ENCODE measurements around the gene TDRD1.

The TDRD1 gene

GRCh38 chr10:114239117-114239993, 60.2 kb downstream of the TDRD1 start, which contains the start of gene VWA2:
VWA2 (plus strand) TSS chr10:114239254; CDS start chr10:114248714, 9,460 bp downstream.
- no peak for DNase-seq

GRCh38 chr10:114239994-114240345, 60.8 kb downstream of the TDRD1 start:
- no peak for DNase-seq

- DNase-seq, result no peak
These were observed 63.1 kb downstream of the TDRD1 start for GRCh38 chr10:114242235-114242634.

GRCh38 chr10:114243661-114244060, 64.5 kb downstream of the TDRD1 start:
- DNase-seq, result no peak

- DNase-seq, result no peak
These were observed 65.0 kb downstream of the TDRD1 start for GRCh38 chr10:114244126-114244525.

GRCh38 chr10:114245121-114245791, 66.1 kb downstream of the TDRD1 start:
- DNase-seq, result no peak

GRCh38 chr10:114246679-114247305, 67.6 kb downstream of the TDRD1 start:
- DNase-seq, result no peak

- no peak for DNase-seq
These were observed 71.1 kb downstream of the TDRD1 start for GRCh38 chr10:114250236-114250635.

GRCh38 chr10:114250716-114251115, 71.6 kb downstream of the TDRD1 start:
- no peak for DNase-seq

GRCh38 chr10:114252092-114252491, 72.9 kb downstream of the TDRD1 start:
- no peak for DNase-seq

- DNase-seq, result no peak
These were observed 73.7 kb downstream of the TDRD1 start for GRCh38 chr10:114252883-114253282.

- no peak for DNase-seq
These were observed 76.1 kb downstream of the TDRD1 start for GRCh38 chr10:114255227-114255626.

- DNase-seq, result no peak
These were observed 77.0 kb downstream of the TDRD1 start for GRCh38 chr10:114256008-114256765.

- DNase-seq, result peak; percentile 56
These were observed 77.7 kb downstream of the TDRD1 start for GRCh38 chr10:114256822-114257221.

- DNase-seq, result no peak
These were observed 78.3 kb downstream of the TDRD1 start for GRCh38 chr10:114257498-114257897.

- DNase-seq, result no peak
These were observed 79.2 kb downstream of the TDRD1 start for GRCh38 chr10:114258274-114258840.

GRCh38 chr10:114259824-114260223, 80.7 kb downstream of the TDRD1 start:
- DNase-seq, result no peak

GRCh38 chr10:114260366-114260765, 81.2 kb downstream of the TDRD1 start:
- DNase-seq, result no peak

GRCh38 chr10:114261076-114261475, 81.9 kb downstream of the TDRD1 start:
- DNase-seq, result peak; percentile 56

- no peak for DNase-seq
These were observed 83.3 kb downstream of the TDRD1 start for GRCh38 chr10:114262496-114262895.

GRCh38 chr10:114265392-114266053, 86.4 kb downstream of the TDRD1 start:
- DNase-seq, result no peak

- no peak for DNase-seq
These were observed 87.4 kb downstream of the TDRD1 start for GRCh38 chr10:114266521-114266920.

All from fibroblast of upper back skin (primary cell).